ENCODE measurements around the gene KRTAP3-3. TPM values are rescaled to one million over a fixed set of nuclear protein-coding genes. Genes with fewer than 3 reads are reported as not detected.
"Not testable (repeated sequence)": the region's sequence is repeated elsewhere in the genome, so short reads cannot be mapped to it uniquely, and the experiment has no call there.

KRTAP3-3 gene
- not detected for total RNA-seq

DNA sequence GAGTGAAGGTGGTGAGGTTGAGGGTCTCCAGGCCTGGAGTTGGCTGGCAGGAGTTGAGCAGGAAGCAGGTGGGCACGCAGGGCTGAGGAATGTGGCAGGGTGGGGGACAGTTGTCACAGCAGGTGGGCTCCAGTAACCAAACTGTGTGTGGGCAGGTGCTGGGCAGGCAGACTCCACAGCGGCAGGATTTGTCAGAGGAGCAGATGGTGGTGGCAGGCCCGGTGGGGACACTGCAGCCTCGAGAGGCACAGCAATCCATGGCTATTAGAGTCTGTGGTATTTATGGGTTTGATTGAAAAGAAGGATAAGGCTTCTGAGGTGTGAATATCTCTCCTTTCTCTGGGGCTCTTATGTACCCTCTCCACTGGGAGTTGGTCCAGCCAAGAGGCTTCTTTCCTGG lies at the start of gene KRTAP3-3:
KRTAP3-3 (minus strand) TSS at position 326 of the 400 bp plus-strand sequence; CDS start at position 259, 67 bp downstream.
- CTCF ChIA-PET: no interaction called here
- DNase-seq (no peak), ATAC-seq (no peak)
- H3K27me3 Mint-ChIP-seq: peaks cover 57% of the 10 kb centered on the region
- no peak within 1 kb of the TSS for H3K27ac Mint-ChIP-seq
- H3K36me3 Mint-ChIP-seq: no peaks in the 10 kb centered on the region
- H3K9me3 Mint-ChIP-seq (ENCODE audit: low read depth): no peaks in the 10 kb centered on the region
- no peaks in the 10 kb centered on the region for H3K4me1 Mint-ChIP-seq
- no peak within 1 kb of the TSS for H3K4me3 Mint-ChIP-seq

DNA sequence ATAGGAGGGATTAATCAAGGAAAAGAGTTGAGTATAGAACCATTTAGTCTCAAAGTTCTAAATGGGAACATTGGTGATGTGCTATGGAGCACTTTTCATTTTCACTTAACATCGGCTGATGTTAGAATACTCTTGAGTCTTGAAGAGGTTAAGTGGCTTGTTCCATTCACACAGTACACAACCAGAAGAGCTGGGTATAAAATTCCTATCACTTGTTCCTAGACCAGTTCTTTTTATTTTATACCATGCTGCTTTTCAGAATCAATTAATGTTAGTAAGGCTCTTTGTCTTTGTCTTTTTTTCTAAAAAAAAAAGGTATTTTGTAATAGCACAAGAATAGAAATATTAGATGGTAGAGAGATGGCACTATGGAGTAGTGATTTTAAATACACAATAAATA lies 49.0 kb upstream of the KRTAP3-3 start:
- no peaks in the 10 kb centered on the region for H3K36me3 Mint-ChIP-seq
- H3K4me1 Mint-ChIP-seq: no peaks in the 10 kb centered on the region
- no peak overlapping the region for H3K4me3 Mint-ChIP-seq
- no peak overlapping the region for H3K27ac Mint-ChIP-seq
- CTCF ChIA-PET: no interaction called here
- ATAC-seq (no peak), DNase-seq (no peak)
- peaks cover 21% of the 10 kb centered on the region for H3K27me3 Mint-ChIP-seq
- H3K9me3 Mint-ChIP-seq (ENCODE audit: low read depth): peaks cover 3% of the 10 kb centered on the region

DNA sequence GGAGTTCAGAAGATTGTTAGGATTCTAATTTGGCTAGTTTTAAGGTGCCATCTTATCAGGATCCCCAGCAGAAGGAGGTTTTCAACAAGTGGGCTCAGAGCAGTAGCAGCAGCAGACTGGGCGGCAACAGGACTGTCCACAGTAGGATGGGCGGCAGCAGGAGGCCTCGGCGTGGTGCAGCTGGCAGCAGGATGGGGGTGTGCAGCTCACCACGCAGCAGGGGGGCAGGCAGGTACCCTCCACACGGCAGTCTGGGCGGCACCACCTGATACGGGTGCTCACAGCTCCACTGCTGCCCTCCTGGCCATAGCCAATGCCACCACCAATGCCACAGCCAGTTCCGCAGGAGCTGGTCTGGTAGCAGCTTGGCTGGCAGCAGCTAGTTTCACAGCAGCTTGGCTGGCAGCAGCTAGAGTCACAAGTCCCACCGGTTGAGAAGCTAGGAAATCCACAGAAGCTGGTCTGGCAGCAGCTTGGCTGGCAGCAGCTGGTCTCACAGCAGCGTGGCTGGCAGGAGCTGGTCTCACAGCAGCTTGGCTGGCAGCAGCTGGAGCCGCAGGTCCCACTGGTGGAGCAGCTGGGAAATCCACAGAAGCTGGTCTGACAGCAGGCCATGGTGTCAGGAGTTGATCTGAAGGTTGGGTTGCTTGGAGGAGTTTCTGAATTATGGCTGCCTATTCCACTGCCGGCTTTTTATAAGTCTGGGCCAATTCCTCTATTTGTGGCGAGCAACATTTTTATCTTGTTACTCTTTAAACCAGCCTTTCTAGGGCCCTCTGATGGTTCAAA lies 47.0 kb upstream of the KRTAP3-3 start, which contains the start of gene KRTAP1-1:
KRTAP1-1 (minus strand) TSS at position 668 of the 789 bp plus-strand sequence; CDS start at position 615, 53 bp downstream.
- H3K4me3 Mint-ChIP-seq; H3K36me3 Mint-ChIP-seq; CTCF ChIA-PET; ATAC-seq; H3K9me3 Mint-ChIP-seq (ENCODE audit: low read depth); H3K27ac Mint-ChIP-seq; H3K4me1 Mint-ChIP-seq; DNase-seq: not testable (repeated sequence)
- peaks cover 19% of the 10 kb centered on the region for H3K27me3 Mint-ChIP-seq

DNA sequence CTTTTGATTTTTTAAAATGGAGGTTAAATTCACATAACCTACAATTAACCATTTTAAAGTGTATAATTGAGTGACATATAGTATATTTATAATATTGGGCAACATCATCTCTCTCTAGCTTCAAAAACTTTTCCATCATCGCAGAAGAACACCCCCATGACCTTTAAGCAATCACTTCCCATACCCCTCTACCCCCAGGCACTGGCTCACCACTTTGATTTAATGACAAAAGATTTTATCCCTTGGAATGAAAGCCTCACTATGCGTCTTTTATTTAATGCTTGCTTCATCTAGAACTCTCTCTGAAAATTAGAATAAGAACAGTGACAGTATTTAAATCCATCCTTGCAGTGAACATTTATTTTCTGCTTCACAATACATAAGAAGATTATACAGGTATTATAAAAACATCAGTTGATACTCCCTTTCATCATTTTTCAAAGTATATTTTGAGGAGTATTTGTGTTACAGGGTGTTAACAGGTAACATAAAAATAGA lies 43.9 kb upstream of the KRTAP3-3 start:
- ATAC-seq (no peak), DNase-seq (no peak)
- CTCF ChIA-PET: no interaction called here
- Mint-ChIP-seq H3K9me3 (ENCODE audit: low read depth) (peaks cover 3% of the 10 kb centered on the region), H3K4me3 (no peak overlapping the region), H3K27me3 (peaks cover 20% of the 10 kb centered on the region), H3K27ac (no peak overlapping the region), H3K4me1 (no peaks in the 10 kb centered on the region), H3K36me3 (no peaks in the 10 kb centered on the region)

- H3K36me3 Mint-ChIP-seq; DNase-seq; H3K27ac Mint-ChIP-seq; ATAC-seq; CTCF ChIA-PET; H3K4me1 Mint-ChIP-seq; H3K4me3 Mint-ChIP-seq; H3K9me3 Mint-ChIP-seq (ENCODE audit: low read depth): not testable (repeated sequence)
- peaks cover 30% of the 10 kb centered on the region for H3K27me3 Mint-ChIP-seq
Observed at GRCh38 chr17:41034346-41034935, 40.5 kb upstream of the KRTAP3-3 start, which contains the start of gene KRTAP1-3. Gene KRTAP1-3 (minus strand): TSS chr17:41034874. CDS start chr17:41034821, 53 bp downstream.

DNA sequence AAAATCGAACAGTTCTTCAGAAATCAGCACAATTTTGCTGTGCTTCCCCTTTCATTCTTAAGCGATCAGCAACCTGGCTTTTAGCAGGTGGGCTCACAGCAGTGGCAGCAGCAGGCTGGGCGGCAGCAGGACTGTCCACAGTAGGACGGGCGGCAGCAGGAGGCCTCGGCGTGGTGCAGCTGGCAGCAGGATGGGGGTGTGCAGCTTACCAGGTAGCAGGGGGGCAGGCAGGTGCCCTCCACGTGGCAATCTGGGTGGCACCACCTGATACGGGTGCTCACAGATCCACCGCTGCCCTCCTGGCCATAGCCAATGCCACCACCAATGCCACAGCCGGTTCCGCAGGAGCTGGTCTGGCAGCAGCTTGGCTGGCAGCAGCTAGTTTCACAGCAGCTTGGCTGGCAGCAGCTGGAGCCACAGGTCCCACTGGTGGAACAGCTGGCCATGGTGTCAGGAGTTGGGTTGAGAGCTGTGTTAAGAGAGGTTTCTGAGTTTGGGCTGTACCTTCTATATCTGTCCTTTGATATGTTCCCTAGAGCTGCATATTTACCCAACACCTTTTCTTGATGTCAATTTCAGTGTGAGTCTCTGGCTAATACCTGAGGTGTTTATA lies 35.8 kb upstream of the KRTAP3-3 start, which contains the start of gene KRTAP1-4:
KRTAP1-4 (minus strand) TSS at position 563 of the 613 bp plus-strand sequence; CDS start at position 446, 117 bp downstream.
- Mint-ChIP-seq H3K4me3 (no peak within 1 kb of the TSS), H3K9me3 (ENCODE audit: low read depth) (no peaks in the 10 kb centered on the region), H3K4me1 (no peaks in the 10 kb centered on the region), H3K27ac (no peak within 1 kb of the TSS), H3K36me3 (no peaks in the 10 kb centered on the region), H3K27me3 (peaks cover 52% of the 10 kb centered on the region)
- ATAC-seq: no peak
- no peak for DNase-seq
- CTCF ChIA-PET: no interaction called here

DNA sequence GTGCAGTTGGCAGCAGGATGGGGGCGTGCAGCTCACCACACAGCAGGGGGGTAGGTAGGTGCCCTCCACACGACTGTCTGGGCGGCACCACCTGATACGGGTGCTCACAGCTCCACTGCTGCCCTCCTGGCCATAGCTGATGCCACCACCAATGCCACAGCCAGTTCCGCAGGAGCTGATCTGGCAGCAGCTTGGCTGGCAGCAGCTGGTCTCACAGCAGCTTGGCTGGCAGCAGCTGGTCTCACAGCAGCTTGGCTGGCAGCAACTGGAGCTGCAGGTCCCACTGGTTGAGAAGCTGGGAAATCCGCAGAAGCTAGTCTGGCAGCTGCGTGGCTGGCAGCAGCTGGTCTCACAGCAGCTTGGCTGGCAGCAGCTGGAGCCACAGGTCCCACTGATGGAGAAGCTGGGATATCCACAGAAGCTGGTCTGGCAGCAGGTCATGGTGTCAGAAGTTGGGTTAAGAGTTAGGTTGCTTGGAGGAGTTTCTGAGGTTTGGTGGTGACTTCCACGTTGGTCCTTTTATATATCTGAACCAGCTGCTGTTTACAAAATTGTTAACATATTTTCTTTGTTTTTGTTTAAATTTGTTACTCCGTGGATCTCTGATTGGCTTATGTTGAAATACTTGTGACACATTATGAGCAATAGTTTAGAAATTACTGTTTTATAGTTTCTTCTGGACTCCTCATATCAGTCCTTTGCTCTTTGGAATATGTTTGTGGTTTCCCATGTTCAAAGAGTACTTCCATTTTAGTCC lies 32.9 kb upstream of the KRTAP3-3 start, which contains the start of gene KRTAP1-5:
KRTAP1-5 (minus strand) TSS at position 494 of the 757 bp plus-strand sequence; CDS start at position 441, 53 bp downstream.
- Mint-ChIP-seq H3K27ac (no peak within 1 kb of the TSS), H3K9me3 (ENCODE audit: low read depth) (no peaks in the 10 kb centered on the region), H3K27me3 (peaks cover 49% of the 10 kb centered on the region), H3K4me1 (no peaks in the 10 kb centered on the region), H3K36me3 (no peaks in the 10 kb centered on the region), H3K4me3 (no peak within 1 kb of the TSS)
- no peak for DNase-seq
- ATAC-seq: no peak
- CTCF ChIA-PET: no interaction called here

DNA sequence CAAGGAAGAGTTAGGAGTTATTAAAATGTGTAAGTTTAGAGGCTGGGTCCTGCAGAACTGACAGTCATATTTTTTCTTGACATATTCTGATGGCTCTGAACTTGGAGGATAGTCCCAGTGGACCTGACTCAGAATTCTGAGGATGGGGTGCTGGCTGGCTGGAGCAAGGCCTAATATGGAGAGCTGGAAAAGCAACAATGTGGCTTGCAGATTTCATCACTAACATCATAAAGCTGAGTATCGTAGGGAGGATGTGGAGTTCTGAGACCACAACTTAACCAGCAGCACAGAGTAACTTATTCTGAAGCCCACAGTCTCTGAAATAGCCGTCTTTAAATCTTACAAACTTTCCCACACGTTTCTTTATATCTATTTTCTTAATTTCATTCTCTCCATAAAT lies 30.7 kb upstream of the KRTAP3-3 start:
- H3K36me3 Mint-ChIP-seq: no peaks in the 10 kb centered on the region
- no peak for DNase-seq
- H3K27me3 Mint-ChIP-seq: peaks cover 37% of the 10 kb centered on the region
- H3K4me1 Mint-ChIP-seq: no peaks in the 10 kb centered on the region
- no peak overlapping the region for H3K4me3 Mint-ChIP-seq
- ATAC-seq: no peak
- H3K27ac Mint-ChIP-seq: no peak overlapping the region
- H3K9me3 Mint-ChIP-seq (ENCODE audit: low read depth): no peaks in the 10 kb centered on the region
- CTCF ChIA-PET: no interaction called here

GRCh38 chr17:41020336-41020735 lies 26.4 kb upstream of the KRTAP3-3 start:
- H3K4me3 Mint-ChIP-seq: no peak overlapping the region
- H3K9me3 Mint-ChIP-seq (ENCODE audit: low read depth): no peaks in the 10 kb centered on the region
- H3K36me3 Mint-ChIP-seq: no peaks in the 10 kb centered on the region
- no peaks in the 10 kb centered on the region for H3K4me1 Mint-ChIP-seq
- no peak overlapping the region for H3K27ac Mint-ChIP-seq
- H3K27me3 Mint-ChIP-seq: peaks cover 17% of the 10 kb centered on the region
- no peak for DNase-seq
- ATAC-seq: no peak
- CTCF ChIA-PET: no interaction called here

- H3K9me3 Mint-ChIP-seq (ENCODE audit: low read depth): no peaks in the 10 kb centered on the region
- no peaks in the 10 kb centered on the region for H3K36me3 Mint-ChIP-seq
- ATAC-seq: no peak
- no peak overlapping the region for H3K27ac Mint-ChIP-seq
- no peaks in the 10 kb centered on the region for H3K4me1 Mint-ChIP-seq
- no peak overlapping the region for H3K4me3 Mint-ChIP-seq
- H3K27me3 Mint-ChIP-seq: peaks cover 15% of the 10 kb centered on the region
- DNase-seq: no peak
- CTCF ChIA-PET: interaction anchor here (0.7 kb wide), 1 partner anchor 45 kb away, joined by 3 read pairs; no protein-coding TSS in a partner anchor
Observed at GRCh38 chr17:41019415-41019814, 25.5 kb upstream of the KRTAP3-3 start.

- H3K36me3 Mint-ChIP-seq: no peaks in the 10 kb centered on the region
- no peak overlapping the region for H3K4me3 Mint-ChIP-seq
- H3K4me1 Mint-ChIP-seq: no peaks in the 10 kb centered on the region
- CTCF ChIA-PET: no interaction called here
- H3K27me3 Mint-ChIP-seq: peaks cover 13% of the 10 kb centered on the region
- no peaks in the 10 kb centered on the region for H3K9me3 Mint-ChIP-seq (ENCODE audit: low read depth)
- H3K27ac Mint-ChIP-seq: no peak overlapping the region
- ATAC-seq (no peak), DNase-seq (no peak)
Observed at GRCh38 chr17:41018541-41018940, 24.6 kb upstream of the KRTAP3-3 start.

- CTCF ChIA-PET: no interaction called here
- peaks cover 14% of the 10 kb centered on the region for H3K27me3 Mint-ChIP-seq
Observed at GRCh38 chr17:41016578-41017215, 22.7 kb upstream of the KRTAP3-3 start.

More at GRCh38 chr17:41016578-41017215, 22.7 kb upstream of the KRTAP3-3 start:
- H3K4me1 Mint-ChIP-seq: no peaks in the 10 kb centered on the region
- H3K4me3 Mint-ChIP-seq: no peak overlapping the region
- DNase-seq: no peak
- H3K36me3 Mint-ChIP-seq: no peaks in the 10 kb centered on the region
- H3K9me3 Mint-ChIP-seq (ENCODE audit: low read depth): no peaks in the 10 kb centered on the region
- no peak overlapping the region for H3K27ac Mint-ChIP-seq
- ATAC-seq: no peak

Data from activated CD8-positive, alpha-beta memory T cell treated with anti-CD3 and anti-CD28 coated beads, Interleukin-2, amount 10 ng/mL, durations not matched to agents 7 days and 5 days (primary cell).